HCT116 (cell line): ENCODE measurements around the gene FAM162A. TPM values are rescaled to one million over a fixed set of nuclear protein-coding genes. Genes with fewer than 3 reads are reported as not detected.

Source experiments
- ATAC-seq: fragments of 200-7000 bp; cut with Tn5 transposase; 2 replicates; pipeline ENCODE4 v1.9.1; 2020; ENCODE audit warnings: mild to moderate bottlenecking, moderate library complexity
- Bru-seq: library from RNA; stranded (reverse); fragments of 400-500 nt; gene quantifications from one replicate; lab custom pipeline; 2021; lab: Mats Ljungman, UMichigan
- BruChase-seq, 2 experiments: library from RNA; stranded (reverse); fragments of 400-500 nt; gene quantifications; one replicate each; lab custom pipeline; 2021; lab: Mats Ljungman, UMichigan
- BruUV-seq: library from RNA; stranded (reverse); fragments of 400-500 nt; replicated peaks from 2 replicates; lab custom pipeline; 2021; lab: Mats Ljungman, UMichigan
- CTCF ChIA-PET: fragments of 300-600 bp; sonication (Branson Sonifier 250); formaldehyde crosslinking; loops from one replicate; lab custom pipeline; 2021; ENCODE audit warnings: antibody characterized with exemption; lab: Charles Lee
- POLR2A ChIA-PET: fragments of 300-600, 350-600 bp; sonication (Branson Sonifier 250); formaldehyde crosslinking; loops from one replicate; lab custom pipeline; 2021; ENCODE audit warnings: antibody characterized with exemption; lab: Charles Lee
- RAD21 ChIA-PET, 2 experiments: fragments of 300-600 bp; sonication (Branson Sonifier 250); formaldehyde crosslinking; loops; one replicate each; lab custom pipeline; 2023; ENCODE audit warnings: low total read pairs in 2 of 2; ENCODE audit not compliant: uncharacterized antibody in 2 of 2, unreplicated experiment in 2 of 2, low non-redundant PET in 1 of 2; lab: Charles Lee
- DNase-seq: peaks from one replicate; pipeline ENCODE4 v3.0.0-alpha.2; 2010; ENCODE audit warnings: low read depth, low spot score
- H2AFZ ChIP-seq: fragments of 200-600 bp; shearing (Covaris generic), sonication (generic); 2 replicates; pipeline ENCODE4 v1.6.1; 2017; ENCODE audit warnings: low read depth, mixed run types, mixed read lengths, antibody characterized with exemption, low read length; ENCODE audit not compliant: poor library complexity, severe bottlenecking
- H3K27ac ChIP-seq: 2 replicates; pipeline ENCODE4 v1.5.1; 2012; ENCODE audit warnings: low read depth, low read length
- H3K27me3 ChIP-seq: fragments of 200-600 bp; sonication (generic); 2 replicates; pipeline ENCODE4 v1.6.1; 2016; ENCODE audit warnings: mixed run types, low read length, mixed read lengths; ENCODE audit not compliant: insufficient read depth
- H3K36me3 ChIP-seq, 2 experiments: fragments of 200-500 bp in 1 of 2; fragments of 200-600 bp in 1 of 2; sonication (Bioruptor generic) in 1 of 2; sonication (generic) in 1 of 2; 2 replicates each; pipeline versions ENCODE4 v1.5.1 to v1.6.1; 2014 to 2016; ENCODE audit warnings: low read length in 2 of 2, inconsistent platforms in 1 of 2, mixed read lengths in 1 of 2, mixed run types in 1 of 2; ENCODE audit not compliant: insufficient read depth in 2 of 2, control insufficient read depth in 1 of 2
- H3K4me1 ChIP-seq, 2 experiments: fragments of 200-600 bp in 1 of 2; sonication (generic) in 1 of 2; 2 replicates each; pipeline versions ENCODE4 v1.5.1 to v1.6.1; 2012 to 2017; ENCODE audit warnings: low read length in 2 of 2, inconsistent platforms in 1 of 2, mild to moderate bottlenecking in 1 of 2, mixed read lengths in 1 of 2, mixed run types in 1 of 2, moderate library complexity in 1 of 2; ENCODE audit not compliant: insufficient read depth in 2 of 2, control insufficient read depth in 1 of 2
- H3K4me2 ChIP-seq: fragments of 200-600 bp; sonication (generic); 2 replicates; pipeline ENCODE4 v1.6.1; 2017; ENCODE audit warnings: mixed run types, low read length, mixed read lengths
- H3K4me3 ChIP-seq, 2 experiments: fragments of 200-600 bp in 1 of 2; sonication (generic) in 1 of 2; replicated peaks in 1 of 2; 2 replicates each; pipeline ENCODE4 v1.5.1; 2011 to 2016; ENCODE audit warnings: low read length in 2 of 2, control low read depth in 1 of 2, low read depth in 1 of 2, mild to moderate bottlenecking in 1 of 2, mixed read lengths in 1 of 2, mixed run types in 1 of 2
- H3K79me2 ChIP-seq: fragments of 200-600 bp; sonication (generic); 2 replicates; pipeline ENCODE4 v1.6.1; 2017; ENCODE audit warnings: mild to moderate bottlenecking, mixed run types, low read length, moderate library complexity, mixed read lengths; ENCODE audit not compliant: insufficient read depth
- H3K9ac ChIP-seq: fragments of 200-600 bp; sonication (generic); 2 replicates; pipeline ENCODE4 v1.6.1; 2016; ENCODE audit warnings: low read length, mixed read lengths
- H3K9me2 ChIP-seq: fragments of 200-600 bp; sonication (generic), shearing (Covaris generic); 2 replicates; pipeline ENCODE4 v1.6.1; 2017; ENCODE audit warnings: mixed run types, mild to moderate bottlenecking, moderate library complexity; ENCODE audit not compliant: insufficient read depth
- H3K9me3 ChIP-seq, 2 experiments: fragments of 200-500 bp in 1 of 2; fragments of 200-600 bp in 1 of 2; sonication (Bioruptor generic) in 1 of 2; sonication (generic) in 1 of 2; 2 replicates each; pipeline ENCODE4 v1.6.1; 2014 to 2017; ENCODE audit warnings: low read length in 2 of 2, mixed read lengths in 2 of 2, inconsistent platforms in 1 of 2, low read depth in 1 of 2, mild to moderate bottlenecking in 1 of 2, mixed run types in 1 of 2, moderate library complexity in 1 of 2; ENCODE audit not compliant: control insufficient read depth in 1 of 2, insufficient read depth in 1 of 2
- H4K20me1 ChIP-seq: fragments of 200-600 bp; sonication (generic), shearing (Covaris generic); 2 replicates; pipeline ENCODE4 v1.6.1; 2017; ENCODE audit warnings: mixed run types, mild to moderate bottlenecking, moderate library complexity; ENCODE audit not compliant: insufficient read depth
- CBX3 ChIP-seq: IDR thresholded peaks from 2 replicates; pipeline ENCODE4 v1.6.1; 2012; ENCODE audit warnings: low read depth
- CEBPB ChIP-seq: IDR thresholded peaks from 2 replicates; pipeline ENCODE4 v1.6.1; 2012; ENCODE audit warnings: low read depth
- CTCF ChIP-seq, 3 experiments: fragments of 200-600 bp in 1 of 3; sonication (generic) in 1 of 3; IDR thresholded peaks in 2 of 3; conservative IDR thresholded peaks in 1 of 3; 2 replicates each; pipeline ENCODE4 v1.5.1; 2012 to 2017; ENCODE audit warnings: low read depth in 2 of 3, low read length in 2 of 3, antibody characterized with exemption in 1 of 3, borderline replicate concordance in 1 of 3, control low read depth in 1 of 3, mild to moderate bottlenecking in 1 of 3, mixed read lengths in 1 of 3, mixed run types in 1 of 3, moderate library complexity in 1 of 3; ENCODE audit not compliant: insufficient read depth in 1 of 3
- EGR1 ChIP-seq: IDR thresholded peaks from 2 replicates; pipeline ENCODE4 v1.6.1; 2012; ENCODE audit warnings: low read depth
- ELF1 ChIP-seq: IDR thresholded peaks from 2 replicates; pipeline ENCODE4 v1.6.1; 2012; ENCODE audit warnings: low read depth, borderline replicate concordance
- EZH2phosphoT487 ChIP-seq: fragments of 200-600 bp; IDR thresholded peaks from 2 replicates; pipeline ENCODE4 v1.6.1; 2018; ENCODE audit warnings: antibody characterized with exemption, borderline replicate concordance
- FOSL1 ChIP-seq: IDR thresholded peaks from 2 replicates; pipeline ENCODE4 v1.6.1; 2012; ENCODE audit warnings: low read depth
- JUND ChIP-seq: IDR thresholded peaks from 2 replicates; pipeline ENCODE4 v1.6.1; 2012
- POLR2A ChIP-seq: IDR thresholded peaks from 2 replicates; pipeline ENCODE4 v1.7.0; 2011; ENCODE audit warnings: borderline replicate concordance; ENCODE audit not compliant: insufficient read depth, insufficient read length; ENCODE audit errors: extremely low read depth
- POLR2AphosphoS5 ChIP-seq: IDR thresholded peaks from 2 replicates; pipeline ENCODE4 v1.6.1; 2011; ENCODE audit warnings: mild to moderate bottlenecking, low read depth, low read length, moderate library complexity
- RAD21 ChIP-seq: IDR thresholded peaks from 2 replicates; pipeline ENCODE4 v1.6.1; 2012; ENCODE audit warnings: low read depth, mild to moderate bottlenecking
- SP1 ChIP-seq: IDR thresholded peaks from 2 replicates; pipeline ENCODE4 v1.6.1; 2012; ENCODE audit warnings: low read depth
- TCF7L2 ChIP-seq: IDR thresholded peaks from 2 replicates; pipeline ENCODE4 v1.7.0; 2011; ENCODE audit warnings: borderline replicate concordance, inconsistent platforms; ENCODE audit not compliant: insufficient read depth, insufficient read length; ENCODE audit errors: extremely low read depth
- ZFX ChIP-seq: fragments of 450-650 bp; IDR thresholded peaks from 2 replicates; pipeline ENCODE4 v1.6.1; 2017
- ZNF274 ChIP-seq: fragments of 200-500 bp; sonication (Bioruptor generic); IDR thresholded peaks from 2 replicates; pipeline ENCODE4 v1.6.1; 2014; ENCODE audit warnings: mild to moderate bottlenecking, low read depth, low read length, inconsistent platforms
- intact Hi-C: fragments of 100-400 bp; cut with micrococcal nuclease; formaldehyde crosslinking; loops from 2 replicates; pipeline ENCODE4 v1.10.0; 2022
- long read RNA-seq: library from polyadenylated mRNA; unstranded; transcript quantifications from one replicate; pipeline ENCODE4 v2.0.0, GENCODE V29; 2021; ENCODE audit not compliant: unreplicated experiment
- polyA plus RNA-seq: library from polyadenylated mRNA; unstranded; fragments of >200 nt; gene quantifications from 2 replicates; pipeline ENCODE4 v1.2.1, GENCODE V29; 2012; ENCODE audit warnings: missing spikeins
- total RNA-seq: library from RNA; stranded (reverse); gene quantifications from one replicate; pipeline ENCODE4 v1.2.1, GENCODE V29; 2021; ENCODE audit not compliant: unreplicated experiment
- TF ChIP-seq, protein P1 (sequence below): IDR thresholded peaks from 2 replicates; pipeline ENCODE4 v1.6.1; 2012
- TF ChIP-seq, protein P2 (sequence below): IDR thresholded peaks from 2 replicates; pipeline ENCODE4 v1.6.1; 2012; ENCODE audit warnings: low read depth

Gene FAM162A
- total RNA-seq (74.1 TPM), Bru-seq, nascent RNA (percentile 71 among the genes with signal in this experiment), BruChase-seq, experiment 1, labeled RNA remaining after a 6-hour chase (percentile 65 among the genes with signal in this experiment), BruChase-seq, experiment 2, labeled RNA remaining after a 2-hour chase (percentile 58 among the genes with signal in this experiment)
- polyA plus RNA-seq = 191 and 247 TPM in 2 replicates
- long read RNA-seq, transcript FAM162A-203 (5 exons, 3,052 nt) = major isoform, 44 of 72 reads
- long read RNA-seq, partial matches to known transcripts = 1 of 72 reads
- long read RNA-seq, other reads (novel, unspliced or antisense) = 26 of 72 reads

DNA sequence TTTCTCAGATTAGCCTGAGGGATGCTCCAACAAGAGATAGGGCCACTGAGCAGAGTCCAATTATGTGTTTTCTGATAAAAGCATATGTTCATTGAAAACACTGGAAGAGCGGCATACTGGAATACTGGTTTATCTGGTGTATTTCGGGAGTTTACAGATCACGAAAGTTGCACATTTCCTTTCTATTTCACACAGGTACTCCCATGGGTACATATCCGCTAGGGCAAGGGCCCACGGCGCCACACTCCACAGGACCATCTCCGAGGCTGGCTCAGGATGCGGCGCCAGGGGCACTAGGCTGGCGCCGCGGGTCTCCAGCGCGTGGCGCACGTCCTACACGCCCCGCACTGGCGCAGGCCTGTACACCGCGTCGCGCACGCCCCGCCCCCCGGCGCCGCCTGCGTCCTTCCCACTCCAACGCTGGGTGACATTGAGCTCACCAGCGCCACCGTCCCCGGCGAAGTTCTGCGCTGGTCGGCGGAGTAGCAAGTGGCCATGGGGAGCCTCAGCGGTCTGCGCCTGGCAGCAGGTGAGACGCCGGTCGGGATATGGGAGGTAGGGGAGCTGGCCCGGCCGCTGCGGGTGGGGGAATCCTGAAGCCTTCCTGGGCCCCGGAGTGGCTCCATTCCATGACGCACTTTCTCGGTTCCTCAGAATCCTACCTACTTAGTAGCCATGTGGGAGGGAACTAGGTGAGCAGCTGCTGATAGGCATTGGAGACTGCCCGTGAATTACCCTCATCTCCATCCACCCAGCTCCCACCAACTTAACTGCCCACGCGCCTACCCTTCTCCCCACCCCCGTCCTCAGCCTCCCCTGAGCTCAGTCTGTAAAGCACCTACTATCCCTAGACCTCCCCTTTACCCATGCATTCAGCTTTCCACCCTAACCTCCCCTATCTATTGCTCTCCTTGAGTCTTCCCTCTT, at the start of gene FAM162A:
FAM162A (plus strand) TSS at position 412 of the 927 bp plus-strand sequence; CDS start at position 496, 84 bp downstream.
- RAD21 ChIA-PET = no interaction called here
- peak; percentile 94 for TF ChIP-seq POLR2AphosphoS5
- peak; percentile 82 for TF ChIP-seq POLR2A
- TF ChIP-seq TCF7L2 = no peak
- peak; percentile 50; the same call in 1 of the 2 replicates for TF ChIP-seq SP1
- TF ChIP-seq ELF1 = no peak
- 0 out of 2 replicates have a peak, but pooled peaks have one; percentile 17 for TF ChIP-seq JUND
- TF ChIP-seq, protein P1, sequence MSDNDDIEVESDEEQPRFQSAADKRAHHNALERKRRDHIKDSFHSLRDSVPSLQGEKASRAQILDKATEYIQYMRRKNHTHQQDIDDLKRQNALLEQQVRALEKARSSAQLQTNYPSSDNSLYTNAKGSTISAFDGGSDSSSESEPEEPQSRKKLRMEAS = peak; percentile 95
- peak; percentile 42 for TF ChIP-seq RAD21
- no peak for TF ChIP-seq EZH2phosphoT487
- peak; percentile 86 for TF ChIP-seq CBX3
- no peak; the same call in 1 of the 2 replicates for TF ChIP-seq EGR1
- TF ChIP-seq, protein P2, sequence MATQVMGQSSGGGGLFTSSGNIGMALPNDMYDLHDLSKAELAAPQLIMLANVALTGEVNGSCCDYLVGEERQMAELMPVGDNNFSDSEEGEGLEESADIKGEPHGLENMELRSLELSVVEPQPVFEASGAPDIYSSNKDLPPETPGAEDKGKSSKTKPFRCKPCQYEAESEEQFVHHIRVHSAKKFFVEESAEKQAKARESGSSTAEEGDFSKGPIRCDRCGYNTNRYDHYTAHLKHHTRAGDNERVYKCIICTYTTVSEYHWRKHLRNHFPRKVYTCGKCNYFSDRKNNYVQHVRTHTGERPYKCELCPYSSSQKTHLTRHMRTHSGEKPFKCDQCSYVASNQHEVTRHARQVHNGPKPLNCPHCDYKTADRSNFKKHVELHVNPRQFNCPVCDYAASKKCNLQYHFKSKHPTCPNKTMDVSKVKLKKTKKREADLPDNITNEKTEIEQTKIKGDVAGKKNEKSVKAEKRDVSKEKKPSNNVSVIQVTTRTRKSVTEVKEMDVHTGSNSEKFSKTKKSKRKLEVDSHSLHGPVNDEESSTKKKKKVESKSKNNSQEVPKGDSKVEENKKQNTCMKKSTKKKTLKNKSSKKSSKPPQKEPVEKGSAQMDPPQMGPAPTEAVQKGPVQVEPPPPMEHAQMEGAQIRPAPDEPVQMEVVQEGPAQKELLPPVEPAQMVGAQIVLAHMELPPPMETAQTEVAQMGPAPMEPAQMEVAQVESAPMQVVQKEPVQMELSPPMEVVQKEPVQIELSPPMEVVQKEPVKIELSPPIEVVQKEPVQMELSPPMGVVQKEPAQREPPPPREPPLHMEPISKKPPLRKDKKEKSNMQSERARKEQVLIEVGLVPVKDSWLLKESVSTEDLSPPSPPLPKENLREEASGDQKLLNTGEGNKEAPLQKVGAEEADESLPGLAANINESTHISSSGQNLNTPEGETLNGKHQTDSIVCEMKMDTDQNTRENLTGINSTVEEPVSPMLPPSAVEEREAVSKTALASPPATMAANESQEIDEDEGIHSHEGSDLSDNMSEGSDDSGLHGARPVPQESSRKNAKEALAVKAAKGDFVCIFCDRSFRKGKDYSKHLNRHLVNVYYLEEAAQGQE = no peak
- TF ChIP-seq CEBPB = no peak
- no peak for TF ChIP-seq ZNF274
- peak; percentile 52 to 69 (median 58) for TF ChIP-seq CTCF (IDR thresholded peaks at IDR 0.05 in 2 of 3, conservative IDR thresholded peaks at IDR 0.05 in 1 of 3; ENCODE audit: borderline replicate concordance in 1 of 3, insufficient read depth in 1 of 3, low read depth in 2 of 3, low read length in 2 of 3)
- peak; percentile 48; the same call in 1 of the 2 replicates for TF ChIP-seq ZFX
- no peak for TF ChIP-seq FOSL1

More for the DNA sequence above, at the start of gene FAM162A:
- H3K9ac ChIP-seq = peak within 1 kb of the TSS; percentile 81
- no peaks in the 10 kb centered on the region for H4K20me1 ChIP-seq
- peaks cover 0 to 4% of the 10 kb centered on the region in 2 experiments; a peak in 1 of 4 replicates for H3K36me3 ChIP-seq
- peaks cover 89% of the 10 kb centered on the region for H3K79me2 ChIP-seq
- BruUV-seq = no TSS peak
- peak within 1 kb of the TSS; percentile 72 to 78 for H3K4me3 ChIP-seq
- DNase-seq (peak; percentile 88), ATAC-seq (peak; percentile 95)
- intact Hi-C loops = no loop called here
- CTCF ChIA-PET = interaction anchor here (0.6 to 2.1 kb wide), 14 partner anchors 9 to 877 kb away, joined by 3 to 23 read pairs (median 3); partner anchors contain the start of gene WDR5B
- peaks cover 2 to 14% of the 10 kb centered on the region in 2 experiments; a peak in 3 of 4 replicates for H3K4me1 ChIP-seq
- H3K27ac ChIP-seq = peak within 1 kb of the TSS; percentile 67
- H3K27me3 ChIP-seq = no peaks in the 10 kb centered on the region
- no peaks in the 10 kb centered on the region for H3K9me3 ChIP-seq
- H2AFZ ChIP-seq = peak within 1 kb of the TSS; percentile 20
- no peaks in the 10 kb centered on the region for H3K9me2 ChIP-seq
- H3K4me2 ChIP-seq = peak within 1 kb of the TSS; percentile 80
- POLR2A ChIA-PET = interaction anchor here (0.7 to 2.3 kb wide), 13 partner anchors 9 to 822 kb away, joined by 3 to 19 read pairs (median 4); partner anchors contain the start of genes HSPBAP1 and WDR5B
